HG03521 (cell line): ENCODE results near the gene RFTN1.
A peak's percentile ranks its signal among the peaks of the same experiment; 100 is the strongest.

Experiments used
- ATAC-seq: cut with Tn5 transposase; IDR thresholded peaks from one replicate; pipeline ENCODE4 v1.9.1; 2021; ENCODE audit warnings: mild to moderate bottlenecking, moderate library complexity; ENCODE audit not compliant: unreplicated experiment

The RFTN1 gene

GRCh38 chr3:16487511-16488175, 25.9 kb downstream of the RFTN1 start:
- no peak for ATAC-seq

- ATAC-seq, result no peak
These were observed 26.5 kb downstream of the RFTN1 start for GRCh38 chr3:16486951-16487480.

GRCh38 chr3:16486201-16486600, 27.3 kb downstream of the RFTN1 start:
- ATAC-seq, result no peak

- ATAC-seq, result no peak
These were observed 28.0 kb downstream of the RFTN1 start for GRCh38 chr3:16485395-16485992.

GRCh38 chr3:16484984-16485383, 28.5 kb downstream of the RFTN1 start:
- no peak for ATAC-seq

- no peak for ATAC-seq
These were observed 29.3 kb downstream of the RFTN1 start for GRCh38 chr3:16484216-16484615.

GRCh38 chr3:16482770-16483531, 30.5 kb downstream of the RFTN1 start:
- peak; percentile 40 for ATAC-seq

- ATAC-seq, result no peak
These were observed 31.2 kb downstream of the RFTN1 start for GRCh38 chr3:16482194-16482769.

- no peak for ATAC-seq
These were observed 32.0 kb downstream of the RFTN1 start for GRCh38 chr3:16481546-16481897.

GRCh38 chr3:16480861-16481545, 32.5 kb downstream of the RFTN1 start:
- no peak for ATAC-seq

- no peak for ATAC-seq
These were observed 35.0 kb downstream of the RFTN1 start for GRCh38 chr3:16478516-16478915.

GRCh38 chr3:16477521-16477920, 36.0 kb downstream of the RFTN1 start:
- ATAC-seq, result no peak

GRCh38 chr3:16477056-16477455, 36.4 kb downstream of the RFTN1 start:
- ATAC-seq, result no peak

- ATAC-seq, result no peak
These were observed 36.9 kb downstream of the RFTN1 start for GRCh38 chr3:16476636-16477035.

- no peak for ATAC-seq
These were observed 37.7 kb downstream of the RFTN1 start for GRCh38 chr3:16475766-16476165.

- ATAC-seq, result no peak
These were observed 38.6 kb downstream of the RFTN1 start for GRCh38 chr3:16474920-16475319.

GRCh38 chr3:16474216-16474615, 39.3 kb downstream of the RFTN1 start:
- no peak for ATAC-seq

GRCh38 chr3:16472593-16472992, 40.9 kb downstream of the RFTN1 start:
- no peak for ATAC-seq

GRCh38 chr3:16471897-16472296, 41.6 kb downstream of the RFTN1 start:
- no peak for ATAC-seq

GRCh38 chr3:16470590-16470989, 42.9 kb downstream of the RFTN1 start:
- no peak for ATAC-seq
